Stomach (tissue), 9 donors: Measurements from ENCODE around the gene COL12A1. TPM values are rescaled to one million over a fixed set of nuclear protein-coding genes. Genes with fewer than 3 reads are reported as not detected.

Experiments
- DNase-seq, 2 donors: peaks; one replicate each; pipeline versions ENCODE4 v3.0.0 to v3.0.0-alpha.2; 2013 to 2019
- H3K27ac ChIP-seq, 5 donors: fragments of 200-600 bp in 4 of 5; sonication (generic) in 4 of 5; one replicate each; pipeline ENCODE4 v1.5.1; 2013 to 2019; ENCODE audit warnings: mild to moderate bottlenecking in 1 of 5, moderate library complexity in 1 of 5
- H3K27me3 ChIP-seq, 3 donors: fragments of 200-600 bp; sonication (generic); one replicate each; pipeline ENCODE4 v1.5.1; 2017 to 2019; ENCODE audit warnings: mixed run types in 1 of 3
- H3K36me3 ChIP-seq, 4 donors: fragments of 200-600 bp; sonication (generic); 1 replicate in 3 of 4; 2 replicates in 1 of 4; pipeline ENCODE4 v1.5.1; 2016 to 2019
- H3K4me1 ChIP-seq, 4 donors: fragments of 200-600 bp; sonication (generic); one replicate each; pipeline ENCODE4 v1.5.1; 2016 to 2019
- H3K4me3 ChIP-seq, 4 donors: fragments of 200-600 bp; sonication (generic) in 3 of 4; one replicate each; pipeline ENCODE4 v1.5.1; 2016 to 2019; ENCODE audit warnings: mild to moderate bottlenecking in 1 of 4
- H3K9me3 ChIP-seq, 4 donors: fragments of 200-600 bp; sonication (generic); one replicate each; pipeline ENCODE4 v1.5.1; 2016 to 2019
- EP300 ChIP-seq: sonication (generic); formaldehyde crosslinking; IDR thresholded peaks from one replicate; pipeline ENCODE4 v1.6.1; 2017; ENCODE audit warnings: antibody characterized with exemption
- POLR2A ChIP-seq, 4 donors: fragments of 450-650 bp; IDR thresholded peaks; one replicate each; pipeline ENCODE4 v1.6.1; 2016; ENCODE audit warnings: antibody characterized with exemption in 4 of 4, control low read depth in 2 of 4, mild to moderate bottlenecking in 1 of 4, moderate library complexity in 1 of 4
- POLR2AphosphoS5 ChIP-seq, 3 donors: sonication (generic); formaldehyde crosslinking; IDR thresholded peaks; one replicate each; pipeline ENCODE4 v1.6.1; 2016; ENCODE audit warnings: antibody characterized with exemption in 3 of 3
- WGBS, 5 donors: extraction: QIAGEN DNeasy Blood & Tissue Kit in 3 of 5; methylation state at CpG; one replicate each; pipeline versions ENCODE4 v1.1.5 to v1.1.7; 2013 to 2018; 5-methylcytosine and 5-hydroxymethylcytosine counted together
- intact Hi-C: fragments of 100-400 bp; cut with DNase I; formaldehyde crosslinking; loops from one replicate; pipeline ENCODE4 v1.15.1; 2023; ENCODE audit warnings: low total_unique reads
- polyA plus RNA-seq, 3 donors: library from polyadenylated mRNA; stranded (reverse); fragments of 200-250 nt; gene quantifications; one replicate each; pipeline ENCODE4 v1.2.3, GENCODE V29; 2013
- total RNA-seq, 5 donors: library from RNA; depleted of rRNA; stranded (reverse); fragments of >200 nt; gene quantifications; one replicate each; pipeline versions ENCODE4 v1.1.0 to v1.2.3, GENCODE V29; 2014 to 2016
- TF ChIP-seq, protein P1 (sequence below), 7 experiments: fragments of 450-650 bp in 4 of 7; fragments of 200-600 bp in 3 of 7; sonication (generic) in 3 of 7; IDR thresholded peaks; one replicate each; pipeline ENCODE4 v1.5.1; 2016 to 2019; ENCODE audit warnings: antibody characterized with exemption in 7 of 7, control low read depth in 2 of 7, mild to moderate bottlenecking in 1 of 7
- donor health status: healthy with polysubstance abuse.
- donor health status: Bipolar disorder and iron deficiency.
- donor health status: healthy.

Gene COL12A1
- total and polyA plus RNA-seq, 8 donors = 3.4 to 170 (median 20.3) TPM

GRCh38 chr6:75171986-75172385 lies 33.9 kb downstream of the COL12A1 start:
- no peak for DNase-seq
- WGBS, 5 donors = 33 to 54% (median 50%) methylated on average over 4 of the region's 4 CpGs

DNA sequence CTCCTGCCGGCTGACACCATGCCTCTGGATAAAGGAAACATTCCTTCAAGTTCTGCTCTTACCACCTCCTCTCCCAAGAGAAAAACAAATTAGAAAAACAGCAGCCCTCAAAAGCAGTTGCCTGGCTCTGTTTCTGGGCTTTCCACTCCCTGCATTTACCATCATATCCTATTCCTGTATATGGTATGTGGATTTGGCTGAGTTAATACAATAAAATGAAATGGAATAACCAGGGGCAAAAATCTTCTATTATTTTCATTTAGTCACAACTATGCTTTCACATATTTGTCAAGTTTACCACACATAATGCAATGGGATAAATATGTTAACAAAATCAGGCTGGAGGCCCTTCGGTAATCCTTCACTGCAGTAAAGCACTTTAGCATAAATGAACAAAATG lies 34.3 kb downstream of the COL12A1 start:
- Histone ChIP-seq H3K27me3 (no peaks in the 10 kb centered on the region), H3K9me3 (no peaks in the 10 kb centered on the region), H3K4me1 (peaks cover 0 to 15% (median 7%) of the 10 kb centered on the region in 4 donors), H3K4me3 (no peak overlapping the region), H3K27ac (no peak overlapping the region), H3K36me3 (peaks cover 0 to 10% (median 0%) of the 10 kb centered on the region in 4 donors)
- peak in 1 of 2 donors; percentile 18 for DNase-seq
- intact Hi-C loops = no loop called here
- no peak for TF ChIP-seq POLR2A (IDR thresholded peaks at IDR 0.05)
- TF ChIP-seq EP300 = no peak
- no peak for TF ChIP-seq POLR2AphosphoS5 (IDR thresholded peaks at IDR 0.05)
- TF ChIP-seq, protein P1, sequence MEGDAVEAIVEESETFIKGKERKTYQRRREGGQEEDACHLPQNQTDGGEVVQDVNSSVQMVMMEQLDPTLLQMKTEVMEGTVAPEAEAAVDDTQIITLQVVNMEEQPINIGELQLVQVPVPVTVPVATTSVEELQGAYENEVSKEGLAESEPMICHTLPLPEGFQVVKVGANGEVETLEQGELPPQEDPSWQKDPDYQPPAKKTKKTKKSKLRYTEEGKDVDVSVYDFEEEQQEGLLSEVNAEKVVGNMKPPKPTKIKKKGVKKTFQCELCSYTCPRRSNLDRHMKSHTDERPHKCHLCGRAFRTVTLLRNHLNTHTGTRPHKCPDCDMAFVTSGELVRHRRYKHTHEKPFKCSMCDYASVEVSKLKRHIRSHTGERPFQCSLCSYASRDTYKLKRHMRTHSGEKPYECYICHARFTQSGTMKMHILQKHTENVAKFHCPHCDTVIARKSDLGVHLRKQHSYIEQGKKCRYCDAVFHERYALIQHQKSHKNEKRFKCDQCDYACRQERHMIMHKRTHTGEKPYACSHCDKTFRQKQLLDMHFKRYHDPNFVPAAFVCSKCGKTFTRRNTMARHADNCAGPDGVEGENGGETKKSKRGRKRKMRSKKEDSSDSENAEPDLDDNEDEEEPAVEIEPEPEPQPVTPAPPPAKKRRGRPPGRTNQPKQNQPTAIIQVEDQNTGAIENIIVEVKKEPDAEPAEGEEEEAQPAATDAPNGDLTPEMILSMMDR (IDR thresholded peaks at IDR 0.05) = no peak
- 62 to 76% (median 71%) methylated on average over 2 of the region's 2 CpGs for WGBS, 5 donors

More at GRCh38 chr6:75171986-75172385, 33.9 kb downstream of the COL12A1 start:
- peaks cover 0 to 15% (median 7%) of the 10 kb centered on the region in 4 donors for H3K4me1 ChIP-seq
- TF ChIP-seq, protein P1 (IDR thresholded peaks at IDR 0.05) = no peak
- peaks cover 0 to 10% (median 0%) of the 10 kb centered on the region in 4 donors for H3K36me3 ChIP-seq
- no peak overlapping the region for H3K27ac ChIP-seq
- H3K27me3 ChIP-seq = no peaks in the 10 kb centered on the region
- intact Hi-C loops = no loop called here
- H3K9me3 ChIP-seq = no peaks in the 10 kb centered on the region
- H3K4me3 ChIP-seq = no peak overlapping the region

DNA sequence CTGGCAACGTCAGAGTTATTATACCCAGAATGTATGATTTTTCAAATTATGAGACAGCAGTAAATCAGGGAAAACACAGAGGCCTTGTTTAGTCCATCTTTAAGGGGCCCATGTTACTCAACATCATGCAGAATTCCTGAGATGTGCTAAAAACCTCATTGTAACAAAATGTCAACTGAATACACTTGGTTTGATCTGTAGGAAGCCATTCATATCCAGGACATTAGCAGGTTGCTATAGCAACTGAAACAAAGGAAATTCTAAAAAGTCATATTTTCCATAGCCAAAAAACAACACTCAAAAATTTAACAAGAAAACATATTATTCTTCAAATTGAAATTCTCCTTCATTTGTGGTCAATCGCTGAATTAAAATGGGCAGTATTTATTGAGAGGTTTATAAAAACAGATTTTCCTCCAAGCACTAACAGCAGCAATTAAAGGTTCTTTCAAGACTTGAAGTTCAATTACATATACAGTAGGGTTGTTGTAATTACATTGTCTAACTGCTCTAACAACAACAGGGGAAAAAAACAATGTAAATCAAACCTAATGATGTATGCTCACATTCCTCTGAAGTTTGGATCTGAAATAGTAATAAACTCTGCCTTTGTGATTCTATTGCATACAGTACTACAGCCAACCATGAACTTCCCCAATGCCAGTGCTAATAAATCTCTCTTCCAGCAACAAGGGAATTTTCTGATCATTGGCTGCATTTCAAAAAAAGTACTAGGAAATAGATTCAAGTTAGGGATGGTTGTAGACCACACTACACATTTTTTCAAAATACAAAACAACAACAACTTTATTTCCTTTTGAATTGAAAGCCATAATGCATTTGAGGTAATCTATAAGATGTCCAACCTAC lies 34.9 kb downstream of the COL12A1 start:
- 64 to 68% (median 66%) methylated on average over 2 of the region's 2 CpGs for WGBS, 5 donors
- Histone ChIP-seq H3K4me1 (peaks cover 0 to 15% (median 7%) of the 10 kb centered on the region in 4 donors), H3K36me3 (peaks cover 0 to 5% (median 0%) of the 10 kb centered on the region in 4 donors), H3K9me3 (no peaks in the 10 kb centered on the region), H3K27me3 (no peaks in the 10 kb centered on the region), H3K4me3 (no peak overlapping the region), H3K27ac (no peak overlapping the region)
- intact Hi-C loops = no loop called here
- TF ChIP-seq EP300 = no peak
- TF ChIP-seq, protein P1 (IDR thresholded peaks at IDR 0.05) = no peak
- no peak for TF ChIP-seq POLR2AphosphoS5 (IDR thresholded peaks at IDR 0.05)
- DNase-seq = peak in 1 of 2 donors; percentile 22

- no peaks in the 10 kb centered on the region for H3K9me3 ChIP-seq
- intact Hi-C loops = no loop called here
- 71 to 82% (median 79%) methylated on average over 2 of the region's 2 CpGs for WGBS, 5 donors
- H3K36me3 ChIP-seq = peaks cover 0 to 5% (median 0%) of the 10 kb centered on the region in 4 donors
- H3K4me1 ChIP-seq = peaks cover 0 to 15% (median 7%) of the 10 kb centered on the region in 4 donors
- H3K27ac ChIP-seq = no peak overlapping the region
- TF ChIP-seq POLR2A (IDR thresholded peaks at IDR 0.05) (no peak), EP300 (no peak), POLR2AphosphoS5 (IDR thresholded peaks at IDR 0.05) (no peak)
- TF ChIP-seq, protein P1 (IDR thresholded peaks at IDR 0.05) = no peak
- no peak for DNase-seq
- no peaks in the 10 kb centered on the region for H3K27me3 ChIP-seq
- H3K4me3 ChIP-seq = no peak overlapping the region
These were observed 35.9 kb downstream of the COL12A1 start for GRCh38 chr6:75169689-75170586.
